ENCODE measurements around the gene DGKE. TPM values are rescaled to one million over a fixed set of nuclear protein-coding genes. Genes with fewer than 3 reads are reported as not detected.

Gene DGKE
- total RNA-seq, 4 donors from 2014 or later, result 7.1 to 12.5 (median 11.1) TPM

- no peaks in the 10 kb centered on the region for H3K27me3 ChIP-seq
- 96% methylated on average over 1 of the region's 1 CpG for WGBS
- peaks cover 55 to 100% (median 89%) of the 10 kb centered on the region in 4 donors for H3K36me3 ChIP-seq
- H3K4me3 ChIP-seq, result no peak overlapping the region
- H3K4me1 ChIP-seq, result peaks cover 0 to 4% (median 0%) of the 10 kb centered on the region in 4 donors
- H3K27ac ChIP-seq (replicated peaks in 1 of 4), result no peak overlapping the region
- intact Hi-C loops (cut with DNase I), result loop anchor here (5.0 kb wide), 1 partner anchor 45 kb away; no protein-coding TSS in a partner anchor
- DNase-seq (ENCODE audit: extremely low spot score), result no peak
- peaks cover 0 to 10% (median 5%) of the 10 kb centered on the region in 4 donors for H3K9me3 ChIP-seq
- TF ChIP-seq POLR2A (IDR thresholded peaks at IDR 0.05; ENCODE audit: low read depth), result no peak
- TF ChIP-seq POLR2AphosphoS5 (IDR thresholded peaks at IDR 0.05), result no peak
- TF ChIP-seq, protein P1, sequence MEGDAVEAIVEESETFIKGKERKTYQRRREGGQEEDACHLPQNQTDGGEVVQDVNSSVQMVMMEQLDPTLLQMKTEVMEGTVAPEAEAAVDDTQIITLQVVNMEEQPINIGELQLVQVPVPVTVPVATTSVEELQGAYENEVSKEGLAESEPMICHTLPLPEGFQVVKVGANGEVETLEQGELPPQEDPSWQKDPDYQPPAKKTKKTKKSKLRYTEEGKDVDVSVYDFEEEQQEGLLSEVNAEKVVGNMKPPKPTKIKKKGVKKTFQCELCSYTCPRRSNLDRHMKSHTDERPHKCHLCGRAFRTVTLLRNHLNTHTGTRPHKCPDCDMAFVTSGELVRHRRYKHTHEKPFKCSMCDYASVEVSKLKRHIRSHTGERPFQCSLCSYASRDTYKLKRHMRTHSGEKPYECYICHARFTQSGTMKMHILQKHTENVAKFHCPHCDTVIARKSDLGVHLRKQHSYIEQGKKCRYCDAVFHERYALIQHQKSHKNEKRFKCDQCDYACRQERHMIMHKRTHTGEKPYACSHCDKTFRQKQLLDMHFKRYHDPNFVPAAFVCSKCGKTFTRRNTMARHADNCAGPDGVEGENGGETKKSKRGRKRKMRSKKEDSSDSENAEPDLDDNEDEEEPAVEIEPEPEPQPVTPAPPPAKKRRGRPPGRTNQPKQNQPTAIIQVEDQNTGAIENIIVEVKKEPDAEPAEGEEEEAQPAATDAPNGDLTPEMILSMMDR (IDR thresholded peaks at IDR 0.05), result no peak
Measured at GRCh38 chr17:56892333-56892732, 58.4 kb downstream of the DGKE start.

DNA sequence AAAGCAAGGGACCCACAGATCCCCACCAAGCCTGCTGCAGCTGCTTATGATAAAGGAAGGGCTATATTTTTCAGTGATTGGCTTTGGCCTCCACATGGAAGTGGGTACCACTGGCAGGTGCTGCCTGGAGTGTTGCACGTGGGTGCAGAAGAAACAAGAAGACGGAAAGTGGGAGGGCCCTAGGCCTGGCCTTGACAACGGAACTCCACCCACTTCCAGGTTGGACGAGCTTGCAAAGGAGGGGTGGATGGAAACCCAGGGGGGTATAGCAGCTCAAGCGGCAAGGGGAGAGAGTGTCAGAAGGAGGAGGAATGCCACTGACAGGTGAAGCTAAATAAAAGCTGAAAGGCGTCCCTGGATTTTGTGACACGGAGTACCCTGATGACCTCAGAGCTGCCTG, 59.6 kb downstream of the DGKE start:
- Histone ChIP-seq H3K9me3 (peaks cover 0 to under 1% (median 0%) of the 10 kb centered on the region in 4 donors), H3K27me3 (no peaks in the 10 kb centered on the region), H3K4me1 (peaks cover 0 to 4% (median 0%) of the 10 kb centered on the region in 4 donors), H3K36me3 (peaks cover 52 to 100% (median 92%) of the 10 kb centered on the region in 4 donors), H3K4me3 (no peak overlapping the region), H3K27ac (replicated peaks in 1 of 4) (no peak overlapping the region)
- TF ChIP-seq POLR2AphosphoS5 (IDR thresholded peaks at IDR 0.05) (no peak), POLR2A (IDR thresholded peaks at IDR 0.05; ENCODE audit: low read depth) (no peak)
- TF ChIP-seq, protein P1 (IDR thresholded peaks at IDR 0.05), result no peak
- intact Hi-C loops (cut with DNase I), result loop anchor here (5.0 kb wide), 1 partner anchor 44 kb away; no protein-coding TSS in a partner anchor
- 83% methylated on average over 7 of the region's 7 CpGs for WGBS
- no peak for DNase-seq (ENCODE audit: extremely low spot score)

- no peaks in the 10 kb centered on the region for H3K9me3 ChIP-seq
- no peak for DNase-seq (ENCODE audit: extremely low spot score)
- intact Hi-C loops (cut with DNase I), result loop anchor here (5.0 kb wide), 1 partner anchor 42 kb away; no protein-coding TSS in a partner anchor
- WGBS, result 94% methylated on average over 20 of the region's 20 CpGs
- H3K4me1 ChIP-seq, result peaks cover 0 to 4% (median 0%) of the 10 kb centered on the region in 4 donors
- H3K27me3 ChIP-seq, result no peaks in the 10 kb centered on the region
- peaks cover 54 to 100% (median 99%) of the 10 kb centered on the region in 4 donors for H3K36me3 ChIP-seq
- H3K4me3 ChIP-seq, result no peak overlapping the region
- TF ChIP-seq POLR2AphosphoS5 (IDR thresholded peaks at IDR 0.05), result no peak
- no peak for TF ChIP-seq EP300 (IDR thresholded peaks at IDR 0.05)
- TF ChIP-seq, protein P1 (IDR thresholded peaks at IDR 0.05), result no peak
- TF ChIP-seq POLR2A (IDR thresholded peaks at IDR 0.05; ENCODE audit: low read depth), result no peak
- H3K27ac ChIP-seq (replicated peaks in 1 of 4), result no peak overlapping the region
Measured at GRCh38 chr17:56894859-56895455, 61.0 kb downstream of the DGKE start.

DNA sequence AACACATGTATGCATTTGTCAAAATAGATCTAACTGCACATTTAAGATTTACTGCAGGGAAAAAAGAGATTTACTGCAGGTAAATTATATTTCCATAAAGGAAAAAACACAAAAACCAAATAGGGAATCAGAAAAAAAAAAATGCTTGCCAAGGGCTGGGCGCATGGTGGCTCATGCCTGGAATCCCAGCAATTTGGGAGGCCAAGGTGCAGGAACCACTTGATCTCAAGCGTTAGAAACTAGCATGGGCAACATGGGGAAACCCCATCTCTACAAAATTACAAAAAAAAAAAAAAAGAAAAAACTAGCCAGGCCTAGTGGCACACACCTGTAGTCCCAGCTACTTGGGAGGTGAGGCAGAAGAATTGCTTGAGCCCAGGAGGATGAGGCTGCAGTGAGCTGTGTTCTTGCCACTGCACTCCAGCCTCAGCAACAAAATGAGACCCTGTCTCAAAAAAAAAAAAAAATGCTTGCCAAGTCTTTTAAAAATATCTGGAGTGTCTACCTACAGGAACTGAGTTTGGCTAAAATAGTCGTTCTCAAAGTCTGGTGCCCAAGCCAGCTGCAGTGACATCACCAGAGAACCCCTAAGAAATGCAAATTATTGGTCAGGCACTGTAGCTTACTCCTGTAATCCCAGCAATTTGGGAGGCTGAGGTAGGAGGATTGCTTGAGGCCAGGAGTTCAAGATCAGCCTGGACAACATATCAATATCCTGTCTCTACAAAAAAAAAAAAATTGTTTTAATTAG, 62.4 kb downstream of the DGKE start:
- no peaks in the 10 kb centered on the region for H3K9me3 ChIP-seq
- peaks cover 53 to 100% (median 99%) of the 10 kb centered on the region in 4 donors for H3K36me3 ChIP-seq
- DNase-seq (ENCODE audit: extremely low spot score), result no peak
- no peaks in the 10 kb centered on the region for H3K27me3 ChIP-seq
- no peak overlapping the region for H3K4me3 ChIP-seq
- 76% methylated on average over 3 of the region's 3 CpGs for WGBS
- intact Hi-C loops (cut with DNase I), result no loop called here
- H3K27ac ChIP-seq (replicated peaks in 1 of 4), result no peak overlapping the region
- peaks cover 0 to 4% (median 0%) of the 10 kb centered on the region in 4 donors for H3K4me1 ChIP-seq
- no peak for TF ChIP-seq POLR2AphosphoS5 (IDR thresholded peaks at IDR 0.05)
- TF ChIP-seq EP300 (IDR thresholded peaks at IDR 0.05), result no peak
- TF ChIP-seq, protein P1 (IDR thresholded peaks at IDR 0.05), result no peak
- no peak for TF ChIP-seq POLR2A (IDR thresholded peaks at IDR 0.05; ENCODE audit: low read depth)
